WTC11 (cell line): ENCODE measurements around the gene ARRB2. TPM values are rescaled to one million over a fixed set of nuclear protein-coding genes. Genes with fewer than 3 reads are reported as not detected.

Experiments
- ATAC-seq: fragments of 200-7000 bp; cut with Tn5 transposase; 2 replicates; pipeline ENCODE4 v1.10.0; 2021; ENCODE audit warnings: mild to moderate bottlenecking, moderate library complexity
- CTCF ChIA-PET: fragments of 300-600 bp; sonication (Branson Sonifier 250); formaldehyde crosslinking; loops from one replicate; lab custom pipeline; 2021; ENCODE audit warnings: antibody characterized with exemption; lab: Charles Lee
- POLR2A ChIA-PET: fragments of 350-600 bp; sonication (Branson Sonifier 250); formaldehyde crosslinking; loops from one replicate; lab custom pipeline; 2021; ENCODE audit warnings: antibody characterized with exemption; lab: Charles Lee
- DNase-seq: peaks from one replicate; pipeline ENCODE4 v3.0.0; 2021; ENCODE audit warnings: low spot score
- H3K27ac Mint-ChIP-seq: 2 replicates; pipeline ENCODE4 v1.8.0; 2021; ENCODE audit warnings: mixed read lengths
- H3K27me3 Mint-ChIP-seq: 2 replicates; pipeline ENCODE4 v1.8.0; 2021; ENCODE audit warnings: low read depth, mild to moderate bottlenecking, moderate library complexity, mixed read lengths
- H3K36me3 Mint-ChIP-seq: 2 replicates; pipeline ENCODE4 v1.8.0; 2021; ENCODE audit warnings: mixed read lengths
- H3K4me1 Mint-ChIP-seq: 2 replicates; pipeline ENCODE4 v1.8.0; 2022; ENCODE audit warnings: mixed read lengths
- H3K4me3 Mint-ChIP-seq: 2 replicates; pipeline ENCODE4 v1.8.0; 2021; ENCODE audit warnings: mild to moderate bottlenecking, moderate library complexity, mixed read lengths
- H3K9me3 Mint-ChIP-seq: 2 replicates; pipeline ENCODE4 v1.8.0; 2021; ENCODE audit warnings: mixed read lengths
- ATF1 ChIP-seq: sonication (generic); formaldehyde crosslinking; IDR thresholded peaks from 2 replicates; pipeline ENCODE4 v1.8.1; 2023; ENCODE audit warnings: mild to moderate bottlenecking, moderate library complexity, missing genetic modification reagents
- ELF4 ChIP-seq: sonication (generic); formaldehyde crosslinking; IDR thresholded peaks from 2 replicates; pipeline ENCODE4 v1.8.1; 2022; ENCODE audit warnings: low read depth, mild to moderate bottlenecking, moderate library complexity, missing genetic modification reagents
- NR1H2 ChIP-seq: sonication (generic); formaldehyde crosslinking; IDR thresholded peaks from 2 replicates; pipeline ENCODE4 v1.9.0; 2021; ENCODE audit warnings: mild to moderate bottlenecking, moderate library complexity, missing genetic modification reagents
- PRRX2 ChIP-seq: fragments of 250-450 bp; sonication (Bioruptor Pico); IDR thresholded peaks from 2 replicates; pipeline ENCODE4 v1.8.0; 2021; ENCODE audit warnings: mild to moderate bottlenecking
- RORB ChIP-seq: fragments of 250-450 bp; sonication (Bioruptor Pico); IDR thresholded peaks from 2 replicates; pipeline ENCODE4 v1.9.0; 2021; ENCODE audit warnings: mild to moderate bottlenecking
- TCF7 ChIP-seq: sonication (generic); formaldehyde crosslinking; IDR thresholded peaks from 2 replicates; pipeline ENCODE4 v1.8.0; 2022; ENCODE audit warnings: mild to moderate bottlenecking, low read depth, missing genetic modification reagents, moderate library complexity
- ZBTB21 ChIP-seq: sonication (generic); formaldehyde crosslinking; IDR thresholded peaks from 2 replicates; pipeline ENCODE4 v1.8.1; 2023; ENCODE audit warnings: mild to moderate bottlenecking, missing genetic modification reagents, borderline replicate concordance
- ZNF317 ChIP-seq: sonication (generic); formaldehyde crosslinking; IDR thresholded peaks from 2 replicates; pipeline ENCODE4 v1.8.1; 2023; ENCODE audit warnings: low read depth, mild to moderate bottlenecking, moderate library complexity, missing genetic modification reagents, borderline replicate concordance
- ZNF416 ChIP-seq: fragments of 250-450 bp; sonication (Bioruptor Pico); IDR thresholded peaks from 2 replicates; pipeline ENCODE4 v1.9.0; 2021; ENCODE audit warnings: mild to moderate bottlenecking, inconsistent platforms
- total RNA-seq: library from RNA; stranded (reverse); gene quantifications from 3 replicates; pipeline ENCODE4 v1.2.3, GENCODE V29; 2021
- TF ChIP-seq, protein P1 (sequence below): sonication (generic); formaldehyde crosslinking; IDR thresholded peaks from 2 replicates; pipeline ENCODE4 v1.8.0; 2023; ENCODE audit warnings: missing genetic modification reagents, mild to moderate bottlenecking, borderline replicate concordance
- TF ChIP-seq, protein P2 (sequence below): sonication (generic); formaldehyde crosslinking; IDR thresholded peaks from 2 replicates; pipeline ENCODE4 v1.8.1; 2022; ENCODE audit warnings: mild to moderate bottlenecking, moderate library complexity, missing genetic modification reagents
- TF ChIP-seq, protein P3 (sequence below): sonication (generic); formaldehyde crosslinking; IDR thresholded peaks from 2 replicates; pipeline ENCODE4 v1.8.1; 2023; ENCODE audit warnings: mild to moderate bottlenecking, missing genetic modification reagents, moderate library complexity
- TF ChIP-seq, protein P4 (sequence below): sonication (generic); formaldehyde crosslinking; IDR thresholded peaks from 2 replicates; pipeline ENCODE4 v1.8.1; 2022; ENCODE audit warnings: missing genetic modification reagents, borderline replicate concordance
- TF ChIP-seq, protein P5 (sequence below): fragments of 200-600 bp; IDR thresholded peaks from 2 replicates; pipeline ENCODE4 v1.8.0; 2022; ENCODE audit warnings: antibody characterized with exemption

The ARRB2 gene
- total RNA-seq, 1 experiment from 2014 or later: 87.8 TPM

DNA sequence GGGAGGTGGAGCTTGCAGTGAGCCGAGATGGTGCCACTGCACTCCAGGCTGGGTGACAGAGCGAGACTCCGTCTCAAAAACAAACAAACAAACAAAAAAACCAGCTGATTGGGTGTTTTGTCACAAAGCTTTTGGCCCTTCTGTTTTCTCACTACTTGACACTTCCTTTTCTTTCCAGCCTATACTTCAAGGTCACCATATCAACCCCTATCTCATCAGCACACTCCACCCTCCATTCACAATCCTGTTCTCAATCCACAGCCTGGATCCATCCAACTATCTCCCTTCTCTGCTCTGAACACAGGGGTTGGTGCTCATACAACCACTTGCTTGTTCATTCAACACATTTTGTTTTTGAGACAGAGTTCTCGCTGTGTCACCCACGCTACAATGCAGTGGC, 14.2 kb downstream of the ARRB2 start:
- H3K4me3 Mint-ChIP-seq: no peak overlapping the region
- POLR2A ChIA-PET: no interaction called here
- no peaks in the 10 kb centered on the region for H3K4me1 Mint-ChIP-seq
- no peaks in the 10 kb centered on the region for H3K9me3 Mint-ChIP-seq
- H3K27ac Mint-ChIP-seq: no peak overlapping the region
- DNase-seq (no peak), ATAC-seq (no peak)
- peaks cover 5% of the 10 kb centered on the region; the same call in 1 of the 2 replicates for H3K27me3 Mint-ChIP-seq
- CTCF ChIA-PET: interaction anchor here (0.6 kb wide), 1 partner anchor 83 kb away, joined by 3 read pairs; no protein-coding TSS in a partner anchor
- peaks cover 7% of the 10 kb centered on the region for H3K36me3 Mint-ChIP-seq
- TF ChIP-seq ATF1 (CRISPR knock-in tag) (no peak), ZNF416 (CRISPR knock-in tag) (no peak), NR1H2 (no peak), ZBTB21 (CRISPR knock-in tag) (no peak), ELF4 (CRISPR knock-in tag) (no peak)
- TF ChIP-seq, protein P1, sequence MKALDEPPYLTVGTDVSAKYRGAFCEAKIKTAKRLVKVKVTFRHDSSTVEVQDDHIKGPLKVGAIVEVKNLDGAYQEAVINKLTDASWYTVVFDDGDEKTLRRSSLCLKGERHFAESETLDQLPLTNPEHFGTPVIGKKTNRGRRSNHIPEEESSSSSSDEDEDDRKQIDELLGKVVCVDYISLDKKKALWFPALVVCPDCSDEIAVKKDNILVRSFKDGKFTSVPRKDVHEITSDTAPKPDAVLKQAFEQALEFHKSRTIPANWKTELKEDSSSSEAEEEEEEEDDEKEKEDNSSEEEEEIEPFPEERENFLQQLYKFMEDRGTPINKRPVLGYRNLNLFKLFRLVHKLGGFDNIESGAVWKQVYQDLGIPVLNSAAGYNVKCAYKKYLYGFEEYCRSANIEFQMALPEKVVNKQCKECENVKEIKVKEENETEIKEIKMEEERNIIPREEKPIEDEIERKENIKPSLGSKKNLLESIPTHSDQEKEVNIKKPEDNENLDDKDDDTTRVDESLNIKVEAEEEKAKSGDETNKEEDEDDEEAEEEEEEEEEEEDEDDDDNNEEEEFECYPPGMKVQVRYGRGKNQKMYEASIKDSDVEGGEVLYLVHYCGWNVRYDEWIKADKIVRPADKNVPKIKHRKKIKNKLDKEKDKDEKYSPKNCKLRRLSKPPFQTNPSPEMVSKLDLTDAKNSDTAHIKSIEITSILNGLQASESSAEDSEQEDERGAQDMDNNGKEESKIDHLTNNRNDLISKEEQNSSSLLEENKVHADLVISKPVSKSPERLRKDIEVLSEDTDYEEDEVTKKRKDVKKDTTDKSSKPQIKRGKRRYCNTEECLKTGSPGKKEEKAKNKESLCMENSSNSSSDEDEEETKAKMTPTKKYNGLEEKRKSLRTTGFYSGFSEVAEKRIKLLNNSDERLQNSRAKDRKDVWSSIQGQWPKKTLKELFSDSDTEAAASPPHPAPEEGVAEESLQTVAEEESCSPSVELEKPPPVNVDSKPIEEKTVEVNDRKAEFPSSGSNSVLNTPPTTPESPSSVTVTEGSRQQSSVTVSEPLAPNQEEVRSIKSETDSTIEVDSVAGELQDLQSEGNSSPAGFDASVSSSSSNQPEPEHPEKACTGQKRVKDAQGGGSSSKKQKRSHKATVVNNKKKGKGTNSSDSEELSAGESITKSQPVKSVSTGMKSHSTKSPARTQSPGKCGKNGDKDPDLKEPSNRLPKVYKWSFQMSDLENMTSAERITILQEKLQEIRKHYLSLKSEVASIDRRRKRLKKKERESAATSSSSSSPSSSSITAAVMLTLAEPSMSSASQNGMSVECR: no peak
- TF ChIP-seq, protein P2, sequence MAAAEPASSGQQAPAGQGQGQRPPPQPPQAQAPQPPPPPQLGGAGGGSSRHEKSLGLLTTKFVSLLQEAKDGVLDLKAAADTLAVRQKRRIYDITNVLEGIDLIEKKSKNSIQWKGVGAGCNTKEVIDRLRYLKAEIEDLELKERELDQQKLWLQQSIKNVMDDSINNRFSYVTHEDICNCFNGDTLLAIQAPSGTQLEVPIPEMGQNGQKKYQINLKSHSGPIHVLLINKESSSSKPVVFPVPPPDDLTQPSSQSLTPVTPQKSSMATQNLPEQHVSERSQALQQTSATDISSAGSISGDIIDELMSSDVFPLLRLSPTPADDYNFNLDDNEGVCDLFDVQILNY (CRISPR knock-in tag): no peak

DNA sequence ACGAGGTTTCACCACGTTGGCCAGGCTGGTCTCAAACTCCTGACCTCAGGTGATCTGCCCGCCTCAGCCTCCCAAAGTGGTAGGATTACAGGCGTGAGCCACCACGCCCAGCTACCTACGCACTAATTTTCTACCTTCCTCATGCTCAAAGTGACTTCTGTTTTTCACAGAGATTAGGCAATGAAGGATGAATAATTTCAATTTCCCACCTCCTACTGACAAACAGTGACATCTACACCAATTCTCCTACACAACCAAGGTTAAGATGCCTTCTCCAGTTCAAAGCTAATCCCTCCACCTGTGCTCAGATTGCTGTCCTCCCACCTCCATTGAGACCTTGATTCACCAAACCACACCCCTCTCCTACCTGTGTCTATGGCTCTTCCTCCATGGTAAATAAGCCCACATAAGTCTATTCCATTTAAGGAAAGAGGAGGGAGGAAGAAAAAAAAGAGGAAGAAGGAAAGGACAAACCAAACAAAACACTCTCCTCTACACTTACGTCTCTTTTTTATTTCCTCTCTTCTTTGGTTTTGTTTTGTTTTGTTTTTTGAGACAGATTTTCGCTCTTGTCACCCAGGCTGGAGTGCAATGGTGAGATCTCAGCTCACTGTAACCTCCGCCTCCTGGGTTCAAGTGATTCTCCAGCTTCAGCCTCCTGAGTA, 15.3 kb downstream of the ARRB2 start:
- ATAC-seq (no peak), DNase-seq (no peak)
- Mint-ChIP-seq H3K27me3 (peaks cover 5% of the 10 kb centered on the region; the same call in 1 of the 2 replicates), H3K9me3 (no peaks in the 10 kb centered on the region), H3K27ac (no peak overlapping the region), H3K4me1 (peaks cover 4% of the 10 kb centered on the region), H3K36me3 (peaks cover under 1% of the 10 kb centered on the region), H3K4me3 (no peak overlapping the region)
- POLR2A ChIA-PET: no interaction called here
- CTCF ChIA-PET: interaction anchor here (0.7 to 1.1 kb wide), 3 partner anchors 87 to 163 kb away, joined by 3 read pairs; no protein-coding TSS in a partner anchor
- TF ChIP-seq, protein P3, sequence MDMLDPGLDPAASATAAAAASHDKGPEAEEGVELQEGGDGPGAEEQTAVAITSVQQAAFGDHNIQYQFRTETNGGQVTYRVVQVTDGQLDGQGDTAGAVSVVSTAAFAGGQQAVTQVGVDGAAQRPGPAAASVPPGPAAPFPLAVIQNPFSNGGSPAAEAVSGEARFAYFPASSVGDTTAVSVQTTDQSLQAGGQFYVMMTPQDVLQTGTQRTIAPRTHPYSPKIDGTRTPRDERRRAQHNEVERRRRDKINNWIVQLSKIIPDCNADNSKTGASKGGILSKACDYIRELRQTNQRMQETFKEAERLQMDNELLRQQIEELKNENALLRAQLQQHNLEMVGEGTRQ: no peak
- TF ChIP-seq, protein P4, sequence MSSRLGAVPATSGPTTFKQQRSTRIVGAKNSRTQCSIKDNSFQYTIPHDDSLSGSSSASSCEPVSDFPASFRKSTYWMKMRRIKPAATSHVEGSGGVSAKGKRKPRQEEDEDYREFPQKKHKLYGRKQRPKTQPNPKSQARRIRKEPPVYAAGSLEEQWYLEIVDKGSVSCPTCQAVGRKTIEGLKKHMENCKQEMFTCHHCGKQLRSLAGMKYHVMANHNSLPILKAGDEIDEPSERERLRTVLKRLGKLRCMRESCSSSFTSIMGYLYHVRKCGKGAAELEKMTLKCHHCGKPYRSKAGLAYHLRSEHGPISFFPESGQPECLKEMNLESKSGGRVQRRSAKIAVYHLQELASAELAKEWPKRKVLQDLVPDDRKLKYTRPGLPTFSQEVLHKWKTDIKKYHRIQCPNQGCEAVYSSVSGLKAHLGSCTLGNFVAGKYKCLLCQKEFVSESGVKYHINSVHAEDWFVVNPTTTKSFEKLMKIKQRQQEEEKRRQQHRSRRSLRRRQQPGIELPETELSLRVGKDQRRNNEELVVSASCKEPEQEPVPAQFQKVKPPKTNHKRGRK (CRISPR knock-in tag): no peak
- no peak for TF ChIP-seq RORB (CRISPR knock-in tag)

DNA sequence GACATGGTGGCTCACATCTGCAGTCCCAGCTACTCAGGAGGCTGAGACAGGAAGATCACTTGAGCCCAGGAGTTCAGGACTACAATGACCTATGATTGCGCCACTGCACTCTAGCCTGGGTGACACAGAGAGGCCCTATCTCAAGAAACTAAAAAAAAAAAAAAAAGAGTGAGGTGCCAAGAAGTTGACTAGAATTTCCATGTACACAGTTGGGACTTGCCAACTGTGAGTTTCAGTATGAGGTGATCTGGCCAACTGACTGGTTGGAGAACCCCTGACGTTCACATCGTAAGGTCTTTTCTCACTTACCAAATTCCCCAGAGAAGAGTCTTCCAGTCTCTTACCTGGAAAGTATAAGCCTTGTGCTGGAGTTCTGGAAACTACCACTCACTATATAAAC, 17.7 kb downstream of the ARRB2 start:
- H3K4me1 Mint-ChIP-seq: peaks cover 4% of the 10 kb centered on the region
- POLR2A ChIA-PET: no interaction called here
- no peaks in the 10 kb centered on the region for H3K9me3 Mint-ChIP-seq
- no peak overlapping the region for H3K27ac Mint-ChIP-seq
- CTCF ChIA-PET: interaction anchor here (0.9 kb wide), 1 partner anchor 79 kb away, joined by 3 read pairs; the partner anchor contains the start of gene PLD2
- DNase-seq: no peak
- H3K4me3 Mint-ChIP-seq: no peak overlapping the region
- no peaks in the 10 kb centered on the region for H3K36me3 Mint-ChIP-seq
- ATAC-seq: no peak
- H3K27me3 Mint-ChIP-seq: peaks cover 5% of the 10 kb centered on the region; the same call in 1 of the 2 replicates
- TF ChIP-seq, protein P1: no peak
- no peak for TF ChIP-seq TCF7 (CRISPR knock-in tag)
- no peak for TF ChIP-seq ZNF317 (CRISPR knock-in tag)
- no peak for TF ChIP-seq PRRX2
- TF ChIP-seq, protein P5, sequence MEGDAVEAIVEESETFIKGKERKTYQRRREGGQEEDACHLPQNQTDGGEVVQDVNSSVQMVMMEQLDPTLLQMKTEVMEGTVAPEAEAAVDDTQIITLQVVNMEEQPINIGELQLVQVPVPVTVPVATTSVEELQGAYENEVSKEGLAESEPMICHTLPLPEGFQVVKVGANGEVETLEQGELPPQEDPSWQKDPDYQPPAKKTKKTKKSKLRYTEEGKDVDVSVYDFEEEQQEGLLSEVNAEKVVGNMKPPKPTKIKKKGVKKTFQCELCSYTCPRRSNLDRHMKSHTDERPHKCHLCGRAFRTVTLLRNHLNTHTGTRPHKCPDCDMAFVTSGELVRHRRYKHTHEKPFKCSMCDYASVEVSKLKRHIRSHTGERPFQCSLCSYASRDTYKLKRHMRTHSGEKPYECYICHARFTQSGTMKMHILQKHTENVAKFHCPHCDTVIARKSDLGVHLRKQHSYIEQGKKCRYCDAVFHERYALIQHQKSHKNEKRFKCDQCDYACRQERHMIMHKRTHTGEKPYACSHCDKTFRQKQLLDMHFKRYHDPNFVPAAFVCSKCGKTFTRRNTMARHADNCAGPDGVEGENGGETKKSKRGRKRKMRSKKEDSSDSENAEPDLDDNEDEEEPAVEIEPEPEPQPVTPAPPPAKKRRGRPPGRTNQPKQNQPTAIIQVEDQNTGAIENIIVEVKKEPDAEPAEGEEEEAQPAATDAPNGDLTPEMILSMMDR: no peak
